ENCODE results near the gene CRYGB. TPM values are rescaled to one million over a fixed set of nuclear protein-coding genes. Genes with fewer than 3 reads are reported as not detected.
"Not testable (repeated sequence)": the region's sequence is repeated elsewhere in the genome, so short reads cannot be mapped to it uniquely, and the experiment has no call there.

Gene CRYGB
- polyA plus RNA-seq, 1 donor from 2014 or later = not detected

- TF ChIP-seq RAD21 (conservative IDR thresholded peaks at IDR 0.05) = no peak
- TF ChIP-seq EP300 (conservative IDR thresholded peaks at IDR 0.05; ENCODE audit: poor library complexity, severe bottlenecking) = no peak
- no peak for TF ChIP-seq REST (IDR thresholded peaks at IDR 0.05; ENCODE audit: borderline replicate concordance)
- TF ChIP-seq CTCF (IDR thresholded peaks at IDR 0.05; ENCODE audit: poor library complexity, severe bottlenecking) = no peak
- no peak for TF ChIP-seq MXI1 (conservative IDR thresholded peaks at IDR 0.05; ENCODE audit: poor library complexity, severe bottlenecking)
- TF ChIP-seq SMC3 (conservative IDR thresholded peaks at IDR 0.05; ENCODE audit: poor library complexity) = no peak
Measured at GRCh38 chr2:208127090-208127489, 18.9 kb downstream of the CRYGB start.

GRCh38 chr2:208125251-208125650 is 20.7 kb downstream of the CRYGB start:
- Histone ChIP-seq H3K9me2 (ENCODE audit: insufficient read depth, low read length) (no peaks in the 10 kb centered on the region), H3K79me2 (replicated peaks; ENCODE audit: insufficient read depth, low read length) (no peaks in the 10 kb centered on the region), H3K9ac (ENCODE audit: low read length) (no peak overlapping the region), H2AFZ (ENCODE audit: low read depth, low read length) (no peak overlapping the region), H3K27me3 (ENCODE audit: insufficient read depth, low read depth, low read length) (no peaks in the 10 kb centered on the region), H4K20me1 (ENCODE audit: insufficient read depth) (no peaks in the 10 kb centered on the region), H3K27ac (ENCODE audit: low read length) (no peak overlapping the region), H3F3A (ENCODE audit: insufficient read depth, low read length, poor library complexity, severe bottlenecking) (no peaks in the 10 kb centered on the region), H3K4me3 (ENCODE audit: low read length) (no peak overlapping the region), H3K36me3 (ENCODE audit: insufficient read depth, low read length) (no peaks in the 10 kb centered on the region), H3K9me3 (ENCODE audit: low read length) (no peaks in the 10 kb centered on the region), H3K4me2 (ENCODE audit: low read length) (no peak overlapping the region)
- no peak for TF ChIP-seq CTCF (IDR thresholded peaks at IDR 0.05; ENCODE audit: poor library complexity, severe bottlenecking)
- no peak for TF ChIP-seq EP300 (conservative IDR thresholded peaks at IDR 0.05; ENCODE audit: poor library complexity, severe bottlenecking)
- no peak for TF ChIP-seq EZH2 (IDR thresholded peaks at IDR 0.05; ENCODE audit: borderline replicate concordance, insufficient read depth, low read length, poor library complexity, severe bottlenecking)

More at GRCh38 chr2:208127090-208127489, 18.9 kb downstream of the CRYGB start:
- H3K9me2 ChIP-seq (ENCODE audit: insufficient read depth, low read length) = no peaks in the 10 kb centered on the region
- no peaks in the 10 kb centered on the region for H3K27me3 ChIP-seq (ENCODE audit: insufficient read depth, low read depth, low read length)
- no peaks in the 10 kb centered on the region for H3K36me3 ChIP-seq (ENCODE audit: insufficient read depth, low read length)
- H3K79me2 ChIP-seq (replicated peaks; ENCODE audit: insufficient read depth, low read length) = no peaks in the 10 kb centered on the region
- H3F3A ChIP-seq (ENCODE audit: insufficient read depth, low read length, poor library complexity, severe bottlenecking) = no peaks in the 10 kb centered on the region
- no peak overlapping the region for H3K4me2 ChIP-seq (ENCODE audit: low read length)
- H4K20me1 ChIP-seq (ENCODE audit: insufficient read depth) = no peaks in the 10 kb centered on the region
- no peaks in the 10 kb centered on the region for H3K9me3 ChIP-seq (ENCODE audit: low read length)
- no peak overlapping the region for H2AFZ ChIP-seq (ENCODE audit: low read depth, low read length)
- no peak overlapping the region for H3K27ac ChIP-seq (ENCODE audit: low read length)
- no peak overlapping the region for H3K9ac ChIP-seq (ENCODE audit: low read length)
- no peak overlapping the region for H3K4me3 ChIP-seq (ENCODE audit: low read length)

- H3K27me3 ChIP-seq (ENCODE audit: insufficient read depth, low read depth, low read length); H3F3A ChIP-seq (ENCODE audit: insufficient read depth, low read length, poor library complexity, severe bottlenecking); H2AFZ ChIP-seq (ENCODE audit: low read depth, low read length); H4K20me1 ChIP-seq (ENCODE audit: insufficient read depth); H3K4me2 ChIP-seq (ENCODE audit: low read length); H3K9me2 ChIP-seq (ENCODE audit: insufficient read depth, low read length); H3K27ac ChIP-seq (ENCODE audit: low read length); H3K36me3 ChIP-seq (ENCODE audit: insufficient read depth, low read length); H3K9ac ChIP-seq (ENCODE audit: low read length); H3K4me3 ChIP-seq (ENCODE audit: low read length); H3K79me2 ChIP-seq (replicated peaks; ENCODE audit: insufficient read depth, low read length); H3K9me3 ChIP-seq (ENCODE audit: low read length): not testable (repeated sequence)
Measured at GRCh38 chr2:208124013-208124715, 21.8 kb downstream of the CRYGB start, which contains the start of gene CRYGD. TSS of gene CRYGD (minus strand) at chr2:208124524. CDS start at chr2:208124473, 51 bp downstream.

All from neural cell (in vitro differentiated cells).